PFSK-1 (cell line): ENCODE results near the gene GSG1.

Experiments
- FOXP2 ChIP-seq: optimal IDR thresholded peaks from 2 replicates; pipeline ENCODE3; 2011; ENCODE audit warnings: borderline replicate concordance, control low read depth, inconsistent platforms; ENCODE audit not compliant: insufficient read depth; ENCODE audit errors: extremely low read length, extremely low read depth
- POLR2AphosphoS5 ChIP-seq: IDR thresholded peaks from 2 replicates; pipeline ENCODE4 v1.6.1; 2012; ENCODE audit warnings: low read depth, mild to moderate bottlenecking, control low read depth, low read length, moderate library complexity
- SIN3A ChIP-seq: IDR thresholded peaks from 2 replicates; pipeline ENCODE4 v1.6.1; 2012; ENCODE audit warnings: mild to moderate bottlenecking, low read length, moderate library complexity, borderline replicate concordance; ENCODE audit not compliant: insufficient read depth
- TAF1 ChIP-seq: IDR thresholded peaks from 2 replicates; pipeline ENCODE4 v1.6.1; 2012; ENCODE audit warnings: low read length, control low read depth, borderline replicate concordance; ENCODE audit not compliant: insufficient read depth
- TF ChIP-seq, protein P1 (sequence below), 2 experiments: IDR thresholded peaks; 2 replicates each; pipeline versions ENCODE4 v1.6.1 to v1.8.0; 2011 to 2012; ENCODE audit warnings: low read depth in 2 of 2, low read length in 2 of 2, control low read depth in 1 of 2, inconsistent platforms in 1 of 2, mild to moderate bottlenecking in 1 of 2, moderate library complexity in 1 of 2; ENCODE audit not compliant: insufficient read depth in 1 of 2

The GSG1 gene

DNA sequence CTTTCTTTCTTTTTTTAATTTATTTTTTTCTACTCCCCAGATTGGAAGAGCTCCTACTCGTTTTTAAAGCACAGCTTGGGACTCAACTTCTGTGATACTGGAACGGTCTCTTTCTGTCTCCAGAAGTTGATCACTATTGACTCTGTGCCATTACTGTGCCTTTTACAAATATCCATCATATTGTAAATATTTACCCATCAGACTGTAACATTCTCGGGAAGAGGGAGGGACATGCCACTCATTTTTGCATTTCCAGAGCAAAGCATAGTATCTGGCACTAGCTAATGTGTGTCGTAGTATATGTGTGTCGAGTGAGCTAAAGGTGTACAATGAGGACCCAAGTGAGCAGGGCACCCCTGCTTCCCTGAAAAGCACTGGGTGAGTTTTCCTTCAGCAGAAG, 24.0 kb upstream of the GSG1 start:
- no peak for TF ChIP-seq TAF1
- TF ChIP-seq SIN3A = no peak
- no peak for TF ChIP-seq FOXP2
- no peak for TF ChIP-seq POLR2AphosphoS5
- TF ChIP-seq, protein P1, sequence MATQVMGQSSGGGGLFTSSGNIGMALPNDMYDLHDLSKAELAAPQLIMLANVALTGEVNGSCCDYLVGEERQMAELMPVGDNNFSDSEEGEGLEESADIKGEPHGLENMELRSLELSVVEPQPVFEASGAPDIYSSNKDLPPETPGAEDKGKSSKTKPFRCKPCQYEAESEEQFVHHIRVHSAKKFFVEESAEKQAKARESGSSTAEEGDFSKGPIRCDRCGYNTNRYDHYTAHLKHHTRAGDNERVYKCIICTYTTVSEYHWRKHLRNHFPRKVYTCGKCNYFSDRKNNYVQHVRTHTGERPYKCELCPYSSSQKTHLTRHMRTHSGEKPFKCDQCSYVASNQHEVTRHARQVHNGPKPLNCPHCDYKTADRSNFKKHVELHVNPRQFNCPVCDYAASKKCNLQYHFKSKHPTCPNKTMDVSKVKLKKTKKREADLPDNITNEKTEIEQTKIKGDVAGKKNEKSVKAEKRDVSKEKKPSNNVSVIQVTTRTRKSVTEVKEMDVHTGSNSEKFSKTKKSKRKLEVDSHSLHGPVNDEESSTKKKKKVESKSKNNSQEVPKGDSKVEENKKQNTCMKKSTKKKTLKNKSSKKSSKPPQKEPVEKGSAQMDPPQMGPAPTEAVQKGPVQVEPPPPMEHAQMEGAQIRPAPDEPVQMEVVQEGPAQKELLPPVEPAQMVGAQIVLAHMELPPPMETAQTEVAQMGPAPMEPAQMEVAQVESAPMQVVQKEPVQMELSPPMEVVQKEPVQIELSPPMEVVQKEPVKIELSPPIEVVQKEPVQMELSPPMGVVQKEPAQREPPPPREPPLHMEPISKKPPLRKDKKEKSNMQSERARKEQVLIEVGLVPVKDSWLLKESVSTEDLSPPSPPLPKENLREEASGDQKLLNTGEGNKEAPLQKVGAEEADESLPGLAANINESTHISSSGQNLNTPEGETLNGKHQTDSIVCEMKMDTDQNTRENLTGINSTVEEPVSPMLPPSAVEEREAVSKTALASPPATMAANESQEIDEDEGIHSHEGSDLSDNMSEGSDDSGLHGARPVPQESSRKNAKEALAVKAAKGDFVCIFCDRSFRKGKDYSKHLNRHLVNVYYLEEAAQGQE (IDR thresholded peaks at IDR 0.05; ENCODE audit: insufficient read depth in 1 of 2, low read depth in 2 of 2, low read length in 2 of 2) = no peak

DNA sequence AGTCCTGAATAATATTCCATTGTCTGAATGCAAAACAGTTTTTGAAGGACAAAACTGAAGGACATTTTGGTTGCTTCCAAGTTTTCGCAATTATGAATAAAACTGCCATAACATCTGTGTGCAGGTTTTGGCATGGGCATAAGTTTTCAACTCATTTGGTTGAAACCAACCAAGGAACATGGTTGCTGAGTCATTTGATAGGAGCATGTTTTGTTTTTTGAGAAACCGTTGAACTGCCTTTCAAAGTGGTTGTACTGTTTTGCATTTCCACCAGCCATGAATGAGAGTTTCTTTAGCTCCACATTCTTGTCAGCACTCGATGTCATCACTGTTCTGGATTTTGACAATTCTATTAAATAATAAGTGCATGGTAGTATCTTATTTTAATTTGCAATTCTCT, 23.0 kb upstream of the GSG1 start:
- TF ChIP-seq FOXP2 = no peak
- TF ChIP-seq, protein P1 (IDR thresholded peaks at IDR 0.05; ENCODE audit: insufficient read depth in 1 of 2, low read depth in 2 of 2, low read length in 2 of 2) = no peak
- TF ChIP-seq TAF1 = no peak
- no peak for TF ChIP-seq SIN3A
- no peak for TF ChIP-seq POLR2AphosphoS5

DNA sequence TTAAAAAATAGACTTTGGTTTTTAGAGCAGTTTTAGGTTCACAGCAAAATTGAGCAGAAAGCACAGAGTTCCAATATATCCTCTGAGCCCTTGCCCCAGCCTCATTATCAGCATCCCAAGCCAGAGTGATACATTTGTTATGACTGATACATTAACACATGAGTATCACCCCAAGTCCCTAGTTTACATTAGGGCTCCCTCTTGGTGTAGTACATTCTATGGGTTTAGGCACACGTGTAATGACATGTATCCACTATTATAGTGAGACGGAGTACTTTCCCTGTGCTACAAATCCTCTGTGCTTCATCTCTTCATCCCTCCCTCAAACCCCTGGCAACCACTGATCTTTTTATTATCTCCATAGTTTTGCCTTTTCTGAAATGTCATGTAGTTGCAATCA, 22.5 kb upstream of the GSG1 start:
- TF ChIP-seq, protein P1 (IDR thresholded peaks at IDR 0.05; ENCODE audit: insufficient read depth in 1 of 2, low read depth in 2 of 2, low read length in 2 of 2) = no peak
- TF ChIP-seq SIN3A = no peak
- TF ChIP-seq FOXP2 = no peak
- TF ChIP-seq TAF1 = no peak
- TF ChIP-seq POLR2AphosphoS5 = no peak

DNA sequence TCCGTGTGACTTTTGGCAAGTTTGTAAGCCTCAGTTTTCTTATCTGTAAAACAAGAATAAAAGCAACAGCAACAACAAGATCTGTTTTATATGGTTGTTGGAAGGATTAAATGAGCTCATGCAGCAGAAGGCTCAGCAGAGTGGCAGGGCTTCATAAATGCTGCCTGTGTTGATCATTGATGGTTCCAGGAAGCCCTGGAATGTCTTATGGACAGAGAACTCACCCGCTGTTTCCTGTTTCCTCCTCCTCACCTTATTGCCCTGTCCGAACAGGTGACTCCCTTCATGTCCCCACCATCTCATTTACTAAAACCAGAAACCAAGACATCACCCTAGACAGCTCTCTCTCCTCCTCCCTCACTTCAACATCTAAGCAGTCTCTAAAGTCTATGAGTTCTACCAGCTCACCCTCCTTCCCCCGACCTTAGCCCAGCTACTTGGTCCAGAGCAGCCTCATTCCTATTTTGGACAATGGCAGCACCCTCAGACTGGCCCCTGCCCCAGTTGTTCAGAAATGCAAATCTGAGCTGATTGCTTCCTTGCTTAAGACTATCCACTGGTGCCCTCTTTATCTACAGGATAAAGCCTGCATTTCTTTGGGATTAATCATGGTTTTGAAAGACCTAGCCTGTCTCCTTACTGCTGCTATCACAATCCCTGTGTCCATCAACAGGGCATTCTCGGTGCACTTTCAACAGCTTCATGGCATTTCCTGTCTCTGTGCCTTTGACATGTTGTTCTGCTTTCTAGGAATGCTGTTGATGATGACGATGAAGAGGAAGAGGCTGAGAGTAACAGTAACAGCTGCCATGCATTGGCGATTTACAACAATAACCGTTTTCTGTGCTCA, 21.4 kb upstream of the GSG1 start:
- TF ChIP-seq, protein P1 (IDR thresholded peaks at IDR 0.05; ENCODE audit: insufficient read depth in 1 of 2, low read depth in 2 of 2, low read length in 2 of 2) = no peak
- TF ChIP-seq FOXP2 = no peak
- TF ChIP-seq POLR2AphosphoS5 = no peak
- TF ChIP-seq SIN3A = no peak
- no peak for TF ChIP-seq TAF1

DNA sequence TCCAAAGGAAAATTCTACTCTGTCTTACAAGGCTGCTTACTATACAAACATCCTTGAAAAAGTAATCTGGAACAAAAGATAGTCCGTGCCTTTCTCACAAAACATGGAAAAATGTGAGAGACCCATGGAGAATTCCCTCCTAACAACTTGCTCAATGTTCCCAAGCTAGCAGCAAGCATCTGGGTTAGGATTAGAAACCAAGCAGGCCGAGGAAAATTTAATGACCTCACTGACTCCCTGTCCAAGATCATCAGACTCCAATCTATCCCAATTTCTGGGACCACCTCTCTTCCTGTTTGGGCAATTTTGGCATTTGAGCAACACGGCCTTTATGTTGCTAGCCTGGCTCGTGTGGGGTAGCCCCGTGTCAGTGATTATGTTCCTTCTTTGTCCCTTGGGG, 18.1 kb upstream of the GSG1 start:
- TF ChIP-seq, protein P1 (IDR thresholded peaks at IDR 0.05; ENCODE audit: insufficient read depth in 1 of 2, low read depth in 2 of 2, low read length in 2 of 2) = no peak
- no peak for TF ChIP-seq SIN3A
- no peak for TF ChIP-seq FOXP2
- no peak for TF ChIP-seq TAF1
- TF ChIP-seq POLR2AphosphoS5 = no peak
